GM18520 (cell line): Measurements from ENCODE around the gene CYTH1.
"Not testable (repeated sequence)": the region's sequence is repeated elsewhere in the genome, so short reads cannot be mapped to it uniquely, and the experiment has no call there.

Experiments used
- ATAC-seq: cut with Tn5 transposase; IDR thresholded peaks from one replicate; pipeline ENCODE4 v1.9.1; 2021; ENCODE audit not compliant: unreplicated experiment

CYTH1 gene

GRCh38 chr17:78673395-78673794, 108.7 kb downstream of the CYTH1 start:
- no peak for ATAC-seq

- no peak for ATAC-seq
Observed at GRCh38 chr17:78672871-78673371, 109.2 kb downstream of the CYTH1 start.

GRCh38 chr17:78672005-78672404, 110.1 kb downstream of the CYTH1 start:
- ATAC-seq = no peak

GRCh38 chr17:78671726-78672001, 110.4 kb downstream of the CYTH1 start:
- not testable (repeated sequence) for ATAC-seq

- ATAC-seq = no peak
Observed at GRCh38 chr17:78670850-78671725, 111.0 kb downstream of the CYTH1 start.

- no peak for ATAC-seq
Observed at GRCh38 chr17:78669975-78670518, 112.0 kb downstream of the CYTH1 start.

- ATAC-seq = no peak
Observed at GRCh38 chr17:78669256-78669974, 112.7 kb downstream of the CYTH1 start.

- no peak for ATAC-seq
Observed at GRCh38 chr17:78668847-78669246, 113.2 kb downstream of the CYTH1 start.

- no peak for ATAC-seq
Observed at GRCh38 chr17:78667741-78668640, 114.1 kb downstream of the CYTH1 start.

- ATAC-seq = no peak
Observed at GRCh38 chr17:78667091-78667490, 115.0 kb downstream of the CYTH1 start.

GRCh38 chr17:78665952-78666920, 115.8 kb downstream of the CYTH1 start:
- no peak for ATAC-seq

- ATAC-seq = no peak
Observed at GRCh38 chr17:78665387-78665951, 116.6 kb downstream of the CYTH1 start.

GRCh38 chr17:78664476-78665386, 117.3 kb downstream of the CYTH1 start:
- ATAC-seq = no peak

- no peak for ATAC-seq
Observed at GRCh38 chr17:78661093-78661770, 120.8 kb downstream of the CYTH1 start.

GRCh38 chr17:78659546-78659945, 122.5 kb downstream of the CYTH1 start:
- ATAC-seq = no peak

- ATAC-seq = no peak
Observed at GRCh38 chr17:78658281-78658785, 123.7 kb downstream of the CYTH1 start.

GRCh38 chr17:78655251-78655940, 126.7 kb downstream of the CYTH1 start:
- no peak for ATAC-seq
